HG03565 (cell line): ENCODE measurements around the gene CAMLG.
"Not testable (repeated sequence)": the region's sequence is repeated elsewhere in the genome, so short reads cannot be mapped to it uniquely, and the experiment has no call there.

ENCODE experiments used
- ATAC-seq: cut with Tn5 transposase; IDR thresholded peaks from one replicate; pipeline ENCODE4 v1.9.1; 2021; ENCODE audit warnings: mild to moderate bottlenecking, moderate library complexity; ENCODE audit not compliant: unreplicated experiment

The CAMLG gene

GRCh38 chr5:134738133-134738962 is at the start of gene CAMLG:
Gene CAMLG, plus strand, starts transcription at chr5:134738548. Its CDS starts 73 bp downstream, at chr5:134738621.
- ATAC-seq = peak; percentile 97

GRCh38 chr5:134690144-134690543 is 48.2 kb upstream of the CAMLG start:
- ATAC-seq = not testable (repeated sequence)

GRCh38 chr5:134692722-134693121 is 45.6 kb upstream of the CAMLG start:
- ATAC-seq = no peak

GRCh38 chr5:134708301-134708700 is 30.0 kb upstream of the CAMLG start:
- ATAC-seq = no peak

- no peak for ATAC-seq
Measured at GRCh38 chr5:134714120-134714519, 24.2 kb upstream of the CAMLG start.

GRCh38 chr5:134714541-134714940 is 23.8 kb upstream of the CAMLG start:
- no peak for ATAC-seq

GRCh38 chr5:134715466-134715865 is 22.9 kb upstream of the CAMLG start:
- not testable (repeated sequence) for ATAC-seq

- no peak for ATAC-seq
Measured at GRCh38 chr5:134724872-134725271, 13.5 kb upstream of the CAMLG start.

GRCh38 chr5:134732819-134733218 is 5.5 kb upstream of the CAMLG start:
- ATAC-seq = no peak

GRCh38 chr5:134735243-134735642 is 3.1 kb upstream of the CAMLG start:
- ATAC-seq = no peak

- no peak for ATAC-seq
Measured at GRCh38 chr5:134736173-134736812, 2.1 kb upstream of the CAMLG start.

- no peak for ATAC-seq
Measured at GRCh38 chr5:134738963-134739661, 764 bp downstream of the CAMLG start.

GRCh38 chr5:134741052-134741451 is 2.7 kb downstream of the CAMLG start:
- ATAC-seq = no peak

- ATAC-seq = no peak
Measured at GRCh38 chr5:134742134-134742533, 3.8 kb downstream of the CAMLG start.

- no peak for ATAC-seq
Measured at GRCh38 chr5:134749415-134749814, 11.1 kb downstream of the CAMLG start.

GRCh38 chr5:134758176-134758503 is 19.8 kb downstream of the CAMLG start:
- ATAC-seq = peak; percentile 17

GRCh38 chr5:134758504-134759341 is 20.4 kb downstream of the CAMLG start, which contains the start of gene DDX46:
Gene DDX46, plus strand, starts transcription at chr5:134758779. Its CDS starts 160 bp downstream, at chr5:134758939.
- ATAC-seq = peak; percentile 86

- ATAC-seq = not testable (repeated sequence)
Measured at GRCh38 chr5:134767528-134768291, 29.4 kb downstream of the CAMLG start.

GRCh38 chr5:134769206-134769605 is 30.9 kb downstream of the CAMLG start:
- no peak for ATAC-seq
